Sigmoid colon (tissue), 4 donors: Measurements from ENCODE around the gene POTEI.
"Not testable (repeated sequence)": the region's sequence is repeated elsewhere in the genome, so short reads cannot be mapped to it uniquely, and the experiment has no call there.

Source experiments
- EP300 ChIP-seq, 4 donors: sonication (generic); formaldehyde crosslinking; IDR thresholded peaks; one replicate each; pipeline ENCODE4 v1.6.1; 2017; ENCODE audit warnings: antibody characterized with exemption in 4 of 4
- POLR2A ChIP-seq, 2 donors: fragments of 450-650 bp; IDR thresholded peaks; one replicate each; pipeline ENCODE4 v1.6.1; 2016; ENCODE audit warnings: antibody characterized with exemption in 2 of 2, mild to moderate bottlenecking in 2 of 2, moderate library complexity in 2 of 2
- TF ChIP-seq, protein P1 (sequence below), 4 experiments: fragments of 450-650 bp in 3 of 4; fragments of 200-600 bp in 1 of 4; IDR thresholded peaks; one replicate each; pipeline ENCODE4 v1.5.1; 2016 to 2019; ENCODE audit warnings: antibody characterized with exemption in 4 of 4, mild to moderate bottlenecking in 3 of 4, moderate library complexity in 2 of 4

DNA sequence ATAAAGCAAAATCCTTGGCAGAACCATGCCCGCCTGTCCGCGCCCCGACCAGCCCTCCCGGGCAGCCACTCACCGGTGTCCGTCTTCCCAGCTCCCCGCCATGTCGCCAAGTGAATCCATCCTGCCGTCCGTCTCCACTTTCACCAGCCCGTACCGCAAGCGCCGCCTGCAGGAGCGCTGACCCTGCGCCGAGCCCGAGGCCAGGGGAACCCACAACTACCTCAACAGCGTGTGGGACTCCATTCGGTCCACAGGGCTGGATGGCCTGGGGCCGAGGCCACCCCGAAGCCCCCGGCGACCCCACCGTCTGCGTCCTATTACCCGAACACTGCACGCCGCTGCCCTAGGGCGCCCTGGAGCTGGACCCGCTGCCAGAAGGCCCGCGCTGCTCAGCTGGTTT lies 81.5 kb downstream of the POTEI start:
- TF ChIP-seq, protein P1, sequence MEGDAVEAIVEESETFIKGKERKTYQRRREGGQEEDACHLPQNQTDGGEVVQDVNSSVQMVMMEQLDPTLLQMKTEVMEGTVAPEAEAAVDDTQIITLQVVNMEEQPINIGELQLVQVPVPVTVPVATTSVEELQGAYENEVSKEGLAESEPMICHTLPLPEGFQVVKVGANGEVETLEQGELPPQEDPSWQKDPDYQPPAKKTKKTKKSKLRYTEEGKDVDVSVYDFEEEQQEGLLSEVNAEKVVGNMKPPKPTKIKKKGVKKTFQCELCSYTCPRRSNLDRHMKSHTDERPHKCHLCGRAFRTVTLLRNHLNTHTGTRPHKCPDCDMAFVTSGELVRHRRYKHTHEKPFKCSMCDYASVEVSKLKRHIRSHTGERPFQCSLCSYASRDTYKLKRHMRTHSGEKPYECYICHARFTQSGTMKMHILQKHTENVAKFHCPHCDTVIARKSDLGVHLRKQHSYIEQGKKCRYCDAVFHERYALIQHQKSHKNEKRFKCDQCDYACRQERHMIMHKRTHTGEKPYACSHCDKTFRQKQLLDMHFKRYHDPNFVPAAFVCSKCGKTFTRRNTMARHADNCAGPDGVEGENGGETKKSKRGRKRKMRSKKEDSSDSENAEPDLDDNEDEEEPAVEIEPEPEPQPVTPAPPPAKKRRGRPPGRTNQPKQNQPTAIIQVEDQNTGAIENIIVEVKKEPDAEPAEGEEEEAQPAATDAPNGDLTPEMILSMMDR (IDR thresholded peaks at IDR 0.05): peak in 3 of 4 experiments; percentile 24 to 35 (median 30)
- TF ChIP-seq POLR2A, EP300 (IDR thresholded peaks at IDR 0.05): not testable (repeated sequence)
